SU-DHL-6 (cell line): Measurements from ENCODE around the gene SRBD1.

ENCODE experiments used
- H2AFZ ChIP-seq: fragments of 200-600 bp; sonication (generic); 2 replicates; pipeline ENCODE4 v1.6.1; 2014; ENCODE audit warnings: low read depth, mild to moderate bottlenecking, moderate library complexity, mixed read lengths, antibody characterized with exemption, low read length; ENCODE audit not compliant: severe bottlenecking
- H3F3A ChIP-seq: fragments of 200-600 bp; shearing (Covaris generic); 2 replicates; pipeline ENCODE4 v1.6.0; 2016; ENCODE audit warnings: antibody characterized with exemption, mild to moderate bottlenecking; ENCODE audit not compliant: insufficient read depth
- H3K27ac ChIP-seq: fragments of 200-600 bp; sonication (generic); 2 replicates; pipeline ENCODE4 v1.5.1; 2016; ENCODE audit warnings: low read depth, mild to moderate bottlenecking, low read length, moderate library complexity, mixed read lengths
- H3K27me3 ChIP-seq: fragments of 200-600 bp; sonication (generic), shearing (Covaris generic); 2 replicates; pipeline ENCODE4 v1.6.0; 2014; ENCODE audit warnings: mild to moderate bottlenecking, low read length
- H3K36me3 ChIP-seq: fragments of 200-600 bp; sonication (generic); 2 replicates; pipeline ENCODE4 v1.6.1; 2014; ENCODE audit warnings: mild to moderate bottlenecking, low read length, mixed read lengths
- H3K4me2 ChIP-seq: fragments of 300-600, 200-600 bp; shearing (Covaris generic), sonication (generic); 2 replicates; pipeline ENCODE4 v1.6.0; 2014; ENCODE audit warnings: low read length, low read depth, mild to moderate bottlenecking; ENCODE audit not compliant: poor library complexity, severe bottlenecking
- H3K4me3 ChIP-seq: fragments of 200-600 bp; sonication (generic); 2 replicates; pipeline ENCODE4 v1.5.1; 2014; ENCODE audit warnings: antibody characterized with exemption, low read length, mild to moderate bottlenecking, mixed read lengths; ENCODE audit not compliant: insufficient read depth, poor library complexity, severe bottlenecking
- H3K79me2 ChIP-seq: fragments of 200-600 bp; sonication (generic); 2 replicates; pipeline ENCODE4 v1.6.1; 2014; ENCODE audit warnings: mild to moderate bottlenecking, low read length, moderate library complexity; ENCODE audit not compliant: insufficient read depth
- H3K9ac ChIP-seq: fragments of 200-600 bp; sonication (generic); 2 replicates; pipeline ENCODE4 v1.7.0; 2014; ENCODE audit warnings: mild to moderate bottlenecking, low read length
- H3K9me2 ChIP-seq: fragments of 200-600 bp; sonication (generic); replicated peaks from 2 replicates; pipeline ENCODE4 v1.6.1; 2014; ENCODE audit warnings: low read length; ENCODE audit not compliant: insufficient read depth
- H3K9me3 ChIP-seq: fragments of 200-600 bp; sonication (generic); 2 replicates; pipeline ENCODE4 v1.6.1; 2014; ENCODE audit warnings: low read length, mixed read lengths; ENCODE audit not compliant: insufficient read depth
- H4K20me1 ChIP-seq: fragments of 200-600 bp; sonication (generic); 2 replicates; pipeline ENCODE4 v1.6.1; 2014; ENCODE audit warnings: low read depth, mild to moderate bottlenecking, antibody characterized with exemption, low read length, moderate library complexity, mixed read lengths
- EZH2phosphoT487 ChIP-seq: fragments of 200-600 bp; sonication (generic), shearing (Covaris generic); conservative IDR thresholded peaks from 2 replicates; pipeline ENCODE4 v1.6.1; 2018; ENCODE audit warnings: mild to moderate bottlenecking, antibody characterized with exemption, low read length, moderate library complexity, mixed read lengths
- TF ChIP-seq, protein P1 (sequence below): fragments of 200-600 bp; sonication (generic); IDR thresholded peaks from one replicate; pipeline ENCODE4 v1.5.1; 2017; ENCODE audit warnings: antibody characterized with exemption, mild to moderate bottlenecking, low read length, moderate library complexity; ENCODE audit not compliant: insufficient read depth, poor library complexity, severe bottlenecking

The SRBD1 gene

DNA sequence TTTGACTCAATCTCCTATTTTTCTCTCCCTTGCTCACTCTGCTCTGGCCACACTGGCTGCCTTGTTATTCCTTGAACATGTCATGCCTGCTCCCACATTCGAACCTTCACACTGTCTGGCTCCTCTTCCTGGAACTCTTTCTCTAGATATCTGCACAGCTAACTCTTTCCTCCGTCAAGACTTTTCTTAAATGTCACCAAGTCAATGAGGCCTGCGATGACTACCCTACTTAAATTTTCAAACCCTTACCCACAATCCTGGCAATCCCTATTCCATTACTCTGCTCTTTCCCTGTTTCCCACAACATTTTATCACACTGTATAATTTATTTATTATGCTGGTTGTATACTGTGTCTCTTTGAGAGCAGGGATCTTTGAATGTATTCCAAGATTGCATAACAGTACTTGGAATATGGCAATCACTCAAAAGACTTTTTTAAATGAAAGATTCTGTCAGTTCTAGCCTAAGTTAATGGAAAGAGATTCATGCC, 206.2 kb downstream of the SRBD1 start:
- Histone ChIP-seq H3K9ac (no peak overlapping the region), H4K20me1 (no peaks in the 10 kb centered on the region), H2AFZ (no peak overlapping the region), H3F3A (no peaks in the 10 kb centered on the region), H3K4me3 (no peak overlapping the region), H3K79me2 (no peaks in the 10 kb centered on the region), H3K9me3 (no peaks in the 10 kb centered on the region), H3K27ac (no peak overlapping the region), H3K9me2 (no peaks in the 10 kb centered on the region), H3K27me3 (no peaks in the 10 kb centered on the region), H3K4me2 (no peak overlapping the region), H3K36me3 (no peaks in the 10 kb centered on the region; the same call in 1 of the 2 replicates)
- TF ChIP-seq, protein P1, sequence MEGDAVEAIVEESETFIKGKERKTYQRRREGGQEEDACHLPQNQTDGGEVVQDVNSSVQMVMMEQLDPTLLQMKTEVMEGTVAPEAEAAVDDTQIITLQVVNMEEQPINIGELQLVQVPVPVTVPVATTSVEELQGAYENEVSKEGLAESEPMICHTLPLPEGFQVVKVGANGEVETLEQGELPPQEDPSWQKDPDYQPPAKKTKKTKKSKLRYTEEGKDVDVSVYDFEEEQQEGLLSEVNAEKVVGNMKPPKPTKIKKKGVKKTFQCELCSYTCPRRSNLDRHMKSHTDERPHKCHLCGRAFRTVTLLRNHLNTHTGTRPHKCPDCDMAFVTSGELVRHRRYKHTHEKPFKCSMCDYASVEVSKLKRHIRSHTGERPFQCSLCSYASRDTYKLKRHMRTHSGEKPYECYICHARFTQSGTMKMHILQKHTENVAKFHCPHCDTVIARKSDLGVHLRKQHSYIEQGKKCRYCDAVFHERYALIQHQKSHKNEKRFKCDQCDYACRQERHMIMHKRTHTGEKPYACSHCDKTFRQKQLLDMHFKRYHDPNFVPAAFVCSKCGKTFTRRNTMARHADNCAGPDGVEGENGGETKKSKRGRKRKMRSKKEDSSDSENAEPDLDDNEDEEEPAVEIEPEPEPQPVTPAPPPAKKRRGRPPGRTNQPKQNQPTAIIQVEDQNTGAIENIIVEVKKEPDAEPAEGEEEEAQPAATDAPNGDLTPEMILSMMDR: no peak
- no peak for TF ChIP-seq EZH2phosphoT487

DNA sequence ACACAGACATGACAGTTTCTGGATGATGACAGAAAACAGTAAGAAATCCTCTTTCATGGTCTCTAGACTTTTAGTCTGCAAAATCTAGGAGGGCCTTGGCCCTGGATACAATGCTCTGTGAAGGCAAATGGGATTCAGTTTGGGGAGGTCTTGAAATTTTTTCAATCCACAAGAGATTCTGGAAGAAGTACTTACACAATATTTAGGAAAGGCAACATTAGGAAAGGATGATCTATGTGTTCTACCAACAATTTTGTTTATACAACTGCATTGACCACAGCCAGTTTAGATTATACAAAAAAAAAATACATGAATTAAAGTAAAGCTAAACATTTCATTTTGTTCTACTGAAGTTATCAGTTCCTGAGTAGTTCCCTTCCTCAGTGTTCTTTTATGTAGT, 208.0 kb downstream of the SRBD1 start:
- Histone ChIP-seq H3F3A (no peaks in the 10 kb centered on the region), H4K20me1 (no peaks in the 10 kb centered on the region), H3K4me2 (no peak overlapping the region), H3K9ac (no peak overlapping the region), H3K4me3 (no peak overlapping the region), H3K9me3 (no peaks in the 10 kb centered on the region), H2AFZ (no peak overlapping the region), H3K36me3 (no peaks in the 10 kb centered on the region), H3K27ac (no peak overlapping the region), H3K27me3 (no peaks in the 10 kb centered on the region), H3K9me2 (no peaks in the 10 kb centered on the region), H3K79me2 (no peaks in the 10 kb centered on the region)
- TF ChIP-seq, protein P1: no peak
- TF ChIP-seq EZH2phosphoT487: no peak

DNA sequence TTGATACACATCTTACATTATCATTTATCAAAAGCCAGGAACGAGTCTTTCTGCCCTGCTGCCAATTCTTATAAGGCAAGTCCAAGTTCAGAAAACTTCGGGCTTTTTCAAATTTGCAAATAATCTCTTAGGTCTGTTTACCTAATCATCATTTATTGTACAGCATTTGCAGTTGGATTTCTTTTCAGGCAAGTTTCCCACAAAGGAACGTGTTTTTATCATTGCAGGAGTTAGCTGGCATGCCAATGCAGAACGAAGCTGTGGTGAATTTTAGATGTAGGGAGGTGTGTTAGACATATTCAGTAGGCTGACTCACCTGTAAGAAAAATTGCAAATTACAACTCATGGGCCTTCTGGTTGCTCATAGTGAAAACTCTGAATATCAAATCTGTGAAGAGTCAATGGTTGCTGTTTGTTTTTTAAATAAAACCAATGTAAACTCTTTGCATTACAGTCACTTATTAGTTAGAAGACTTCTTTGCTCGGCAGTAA, 209.6 kb downstream of the SRBD1 start:
- Histone ChIP-seq H3K9ac (no peak overlapping the region), H3K9me3 (no peaks in the 10 kb centered on the region), H3K4me2 (no peak overlapping the region), H3K27me3 (no peaks in the 10 kb centered on the region), H3K4me3 (no peak overlapping the region), H3K27ac (no peak overlapping the region), H3K9me2 (no peaks in the 10 kb centered on the region), H3K79me2 (no peaks in the 10 kb centered on the region), H2AFZ (no peak overlapping the region), H3F3A (no peaks in the 10 kb centered on the region), H3K36me3 (no peaks in the 10 kb centered on the region), H4K20me1 (no peaks in the 10 kb centered on the region)
- TF ChIP-seq, protein P1: no peak
- TF ChIP-seq EZH2phosphoT487: no peak
